Epithelial cell of proximal tubule (primary cell): ENCODE measurements around the gene SLC9B1. TPM values are rescaled to one million over a fixed set of nuclear protein-coding genes. Genes with fewer than 3 reads are reported as not detected.
A peak's percentile ranks its signal among the peaks of the same experiment; 100 is the strongest.
"Not testable (repeated sequence)": the region's sequence is repeated elsewhere in the genome, so short reads cannot be mapped to it uniquely, and the experiment has no call there.

Source experiments
- DNase-seq: peaks from one replicate; pipeline ENCODE4 v3.0.0-alpha.2; 2011; ENCODE audit warnings: low read depth
- H3K4me3 ChIP-seq: 2 replicates; pipeline ENCODE4 v1.5.1; 2011; ENCODE audit warnings: low read depth, mild to moderate bottlenecking, low read length
- total RNA-seq: library from RNA; depleted of rRNA; stranded (reverse); fragments of >200 nt; gene quantifications from 2 replicates; pipeline ENCODE4 v1.2.3, GENCODE V29; 2015
- TF ChIP-seq, protein P1 (sequence below): conservative IDR thresholded peaks from 2 replicates; pipeline ENCODE4 v1.5.1; 2012; ENCODE audit warnings: low read depth, mild to moderate bottlenecking, low read length

The SLC9B1 gene
- total RNA-seq, 1 donor from 2014 or later: 1.1 TPM

DNA sequence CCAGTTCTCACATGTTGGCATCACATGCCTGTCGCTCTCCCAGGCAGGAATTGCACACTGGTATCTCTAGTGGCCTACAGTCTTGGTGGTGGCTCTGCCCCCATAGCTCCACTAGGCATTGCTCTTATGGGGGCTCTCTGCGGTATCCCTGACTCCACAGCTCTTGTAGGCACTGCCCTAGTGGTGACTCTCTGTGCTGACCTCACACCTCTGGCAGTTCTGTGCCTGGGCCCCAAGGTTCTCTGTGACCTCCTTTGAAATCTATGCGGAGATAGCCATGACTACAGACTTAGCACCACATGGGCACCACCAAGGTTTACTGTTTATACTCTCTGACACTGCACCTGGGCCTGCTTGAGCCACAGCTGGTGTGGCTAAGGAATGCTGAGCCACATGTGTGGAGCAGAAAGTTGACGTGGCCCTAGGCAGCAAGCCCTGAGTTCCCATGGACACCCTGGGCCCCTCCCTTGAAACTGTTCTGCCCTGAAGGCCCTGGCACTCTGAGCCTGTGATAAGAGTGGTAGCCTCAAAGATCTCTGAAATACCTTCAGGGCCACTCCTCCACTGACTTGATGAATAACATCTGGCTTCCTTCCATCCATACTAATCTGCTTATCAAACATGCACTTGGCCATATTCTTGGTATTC lies 8.0 kb downstream of the SLC9B1 start:
- TF ChIP-seq, protein P1, sequence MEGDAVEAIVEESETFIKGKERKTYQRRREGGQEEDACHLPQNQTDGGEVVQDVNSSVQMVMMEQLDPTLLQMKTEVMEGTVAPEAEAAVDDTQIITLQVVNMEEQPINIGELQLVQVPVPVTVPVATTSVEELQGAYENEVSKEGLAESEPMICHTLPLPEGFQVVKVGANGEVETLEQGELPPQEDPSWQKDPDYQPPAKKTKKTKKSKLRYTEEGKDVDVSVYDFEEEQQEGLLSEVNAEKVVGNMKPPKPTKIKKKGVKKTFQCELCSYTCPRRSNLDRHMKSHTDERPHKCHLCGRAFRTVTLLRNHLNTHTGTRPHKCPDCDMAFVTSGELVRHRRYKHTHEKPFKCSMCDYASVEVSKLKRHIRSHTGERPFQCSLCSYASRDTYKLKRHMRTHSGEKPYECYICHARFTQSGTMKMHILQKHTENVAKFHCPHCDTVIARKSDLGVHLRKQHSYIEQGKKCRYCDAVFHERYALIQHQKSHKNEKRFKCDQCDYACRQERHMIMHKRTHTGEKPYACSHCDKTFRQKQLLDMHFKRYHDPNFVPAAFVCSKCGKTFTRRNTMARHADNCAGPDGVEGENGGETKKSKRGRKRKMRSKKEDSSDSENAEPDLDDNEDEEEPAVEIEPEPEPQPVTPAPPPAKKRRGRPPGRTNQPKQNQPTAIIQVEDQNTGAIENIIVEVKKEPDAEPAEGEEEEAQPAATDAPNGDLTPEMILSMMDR: peak; percentile 9
- no peak for DNase-seq
- no peak overlapping the region for H3K4me3 ChIP-seq

DNA sequence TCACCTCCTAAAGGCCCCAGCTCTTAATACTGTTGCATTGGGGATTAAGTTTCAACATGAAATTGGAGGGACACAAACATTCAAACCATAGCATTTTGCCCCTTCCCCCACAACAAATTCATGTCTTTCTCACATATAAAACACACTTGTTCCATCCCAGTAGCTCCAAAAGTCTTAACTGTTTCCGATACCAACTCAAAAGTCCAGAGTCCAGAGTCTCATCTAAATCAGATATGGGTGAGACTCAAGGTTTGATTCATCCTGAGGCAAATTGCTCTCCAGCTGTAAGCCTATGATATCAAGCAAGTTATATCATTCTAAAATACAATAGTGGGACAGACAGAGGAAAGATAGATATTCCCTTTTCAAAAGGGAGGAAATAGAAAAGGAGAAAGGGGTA lies 8.7 kb downstream of the SLC9B1 start:
- DNase-seq: no peak
- no peak overlapping the region for H3K4me3 ChIP-seq
- TF ChIP-seq, protein P1: no peak

DNA sequence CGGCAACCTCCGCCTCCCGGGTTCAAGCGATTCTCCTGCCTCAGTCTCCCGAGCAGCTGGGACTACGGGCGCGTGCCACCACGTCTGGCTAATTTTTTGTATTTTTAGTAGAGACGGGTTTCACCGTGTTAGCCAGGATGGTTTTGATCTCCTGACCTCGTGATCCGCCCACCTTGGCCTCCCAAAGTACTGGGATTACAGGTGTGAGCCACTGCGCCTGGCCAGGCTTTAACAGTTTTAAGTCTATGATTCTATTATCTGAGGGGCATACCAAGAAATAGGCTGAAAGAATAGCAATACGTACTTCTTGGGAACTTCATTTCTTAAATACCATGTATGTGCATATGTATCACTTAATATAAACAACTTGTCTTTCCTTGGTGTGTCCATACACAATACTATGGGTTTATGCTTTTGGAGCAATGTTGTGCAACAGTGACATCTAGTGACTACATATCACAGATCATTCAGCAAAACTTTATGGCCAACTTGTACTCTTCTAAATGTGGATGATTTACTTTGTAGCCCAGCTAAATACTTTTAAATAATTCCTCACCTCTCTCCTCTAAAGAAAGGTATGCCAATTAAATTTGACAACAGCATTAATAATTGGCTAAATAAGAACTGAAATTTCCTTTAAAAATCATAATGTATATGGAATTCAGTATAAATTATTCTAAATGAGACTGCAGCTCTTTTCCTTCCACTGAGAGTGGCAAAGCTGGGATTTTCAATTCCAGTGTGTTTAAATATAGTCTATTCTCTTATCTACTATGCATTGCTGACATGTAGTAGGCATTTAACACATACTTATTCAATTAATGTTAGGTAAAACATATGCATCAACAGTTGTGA lies 10.4 kb downstream of the SLC9B1 start:
- DNase-seq: no peak
- TF ChIP-seq, protein P1: peak; percentile 75

DNA sequence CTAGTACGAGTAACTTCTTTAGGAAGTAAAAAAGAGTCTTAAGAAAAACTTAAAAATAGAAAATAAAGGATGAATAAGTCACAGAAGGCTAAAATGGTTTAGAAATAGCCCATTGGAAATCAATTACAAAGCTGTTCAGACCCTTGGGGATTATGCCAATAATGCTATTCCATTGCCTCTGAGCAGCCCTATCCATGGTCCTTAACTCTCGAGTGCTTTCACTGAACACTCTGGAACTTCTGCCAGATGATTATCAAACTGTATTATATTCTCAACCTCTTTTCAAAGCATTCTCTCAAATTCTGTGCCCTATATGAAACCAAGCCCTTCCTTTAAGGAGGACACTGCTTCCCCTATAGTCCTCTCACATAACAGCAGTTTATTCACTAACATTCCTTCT lies 17.0 kb downstream of the SLC9B1 start:
- H3K4me3 ChIP-seq: no peak overlapping the region
- TF ChIP-seq, protein P1: no peak
- no peak for DNase-seq

More for the DNA sequence above, 10.4 kb downstream of the SLC9B1 start:
- no peak overlapping the region for H3K4me3 ChIP-seq

DNA sequence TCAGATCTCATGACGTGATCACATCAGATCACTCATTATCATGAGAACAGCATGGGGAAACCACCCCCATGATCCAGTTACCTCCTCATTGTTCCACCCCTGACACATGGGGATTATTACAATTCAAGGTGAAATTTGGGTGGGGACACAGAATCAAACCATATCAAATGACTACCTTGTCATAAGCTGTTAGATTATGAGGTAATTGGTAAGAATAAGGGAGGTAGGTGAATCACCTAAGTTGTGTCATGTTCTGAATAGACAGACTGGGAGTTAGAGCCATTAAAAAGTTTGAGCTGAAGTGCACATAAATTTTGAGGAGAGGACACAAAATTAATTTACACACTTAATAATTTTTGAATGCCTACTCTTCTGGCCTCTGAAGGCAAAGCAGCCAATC lies 24.7 kb downstream of the SLC9B1 start:
- H3K4me3 ChIP-seq: no peak overlapping the region
- no peak for DNase-seq
- TF ChIP-seq, protein P1: no peak

DNA sequence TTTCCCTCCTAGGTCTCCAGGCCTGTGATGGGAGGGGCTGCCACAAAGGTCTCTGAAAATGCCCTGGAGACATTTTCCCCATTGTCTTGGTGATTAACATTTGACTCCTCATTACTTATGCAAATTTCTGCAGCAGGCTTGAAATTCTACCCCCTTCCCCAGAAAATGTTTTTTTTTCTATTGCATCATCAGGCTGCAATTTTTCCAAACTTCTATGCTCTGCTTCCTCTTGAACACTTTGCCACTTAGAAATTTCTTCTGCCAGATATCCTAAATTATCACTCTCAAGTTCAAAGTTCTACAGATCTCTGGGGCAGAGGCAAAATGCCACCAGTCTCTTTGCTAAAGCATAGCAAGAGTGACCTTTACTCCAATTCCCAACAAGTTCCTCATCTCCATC lies 25.5 kb downstream of the SLC9B1 start:
- not testable (repeated sequence) for DNase-seq, H3K4me3 ChIP-seq

DNA sequence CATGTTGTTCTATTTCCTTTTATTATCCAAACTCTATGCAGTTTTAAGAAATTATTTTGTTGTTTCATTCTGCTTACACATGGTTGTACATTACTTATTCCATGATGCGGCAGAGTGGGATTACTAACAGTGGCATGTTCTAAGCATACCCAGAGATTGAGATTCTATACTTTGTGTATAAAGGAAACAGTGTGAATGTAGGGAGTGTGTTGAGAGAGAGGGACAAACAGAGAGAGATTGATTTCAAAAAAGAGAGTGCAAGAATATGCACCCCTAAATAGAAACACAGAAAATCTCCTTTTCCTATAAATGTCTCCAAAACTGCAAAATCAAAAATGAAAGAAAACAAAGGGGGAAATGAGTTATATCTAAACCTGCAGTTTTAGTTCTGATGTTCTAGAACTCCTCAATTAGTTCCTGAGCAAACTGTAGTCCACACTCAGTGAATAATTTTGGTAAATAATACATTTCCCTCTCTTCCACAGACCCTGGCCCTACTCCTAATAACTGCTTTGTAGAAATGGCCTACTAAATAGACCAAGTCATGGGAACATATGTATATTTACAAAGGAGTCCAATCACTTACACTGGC lies 31.0 kb downstream of the SLC9B1 start:
- H3K4me3 ChIP-seq: no peak overlapping the region
- TF ChIP-seq, protein P1: no peak
- DNase-seq: no peak
